Measurements from ENCODE around the gene COG5.

GRCh38 chr7:107526672-107527071 lies 37.0 kb downstream of the COG5 start:
- TF ChIP-seq CTCF (IDR thresholded peaks at IDR 0.05) (no peak), POLR2A (IDR thresholded peaks at IDR 0.05) (no peak)

All from adrenal gland (tissue), 5 donors.